ENCODE results near the gene PDLIM4.

- TF ChIP-seq CTCF (conservative IDR thresholded peaks at IDR 0.05; ENCODE audit: low read length) = no peak
- TF ChIP-seq EZH2phosphoT487 (IDR thresholded peaks at IDR 0.05; ENCODE audit: borderline replicate concordance, low read depth, low read length) = no peak
Measured at GRCh38 chr5:132298298-132299212, 41.1 kb downstream of the PDLIM4 start.

Data from OCI-LY7 (cell line).